ENCODE results near the gene SPEG. TPM values are rescaled to one million over a fixed set of nuclear protein-coding genes. Genes with fewer than 3 reads are reported as not detected.

SPEG gene
- total and polyA plus RNA-seq, 10 donors = 0.74 to 8.2 (median 3.7) TPM

DNA sequence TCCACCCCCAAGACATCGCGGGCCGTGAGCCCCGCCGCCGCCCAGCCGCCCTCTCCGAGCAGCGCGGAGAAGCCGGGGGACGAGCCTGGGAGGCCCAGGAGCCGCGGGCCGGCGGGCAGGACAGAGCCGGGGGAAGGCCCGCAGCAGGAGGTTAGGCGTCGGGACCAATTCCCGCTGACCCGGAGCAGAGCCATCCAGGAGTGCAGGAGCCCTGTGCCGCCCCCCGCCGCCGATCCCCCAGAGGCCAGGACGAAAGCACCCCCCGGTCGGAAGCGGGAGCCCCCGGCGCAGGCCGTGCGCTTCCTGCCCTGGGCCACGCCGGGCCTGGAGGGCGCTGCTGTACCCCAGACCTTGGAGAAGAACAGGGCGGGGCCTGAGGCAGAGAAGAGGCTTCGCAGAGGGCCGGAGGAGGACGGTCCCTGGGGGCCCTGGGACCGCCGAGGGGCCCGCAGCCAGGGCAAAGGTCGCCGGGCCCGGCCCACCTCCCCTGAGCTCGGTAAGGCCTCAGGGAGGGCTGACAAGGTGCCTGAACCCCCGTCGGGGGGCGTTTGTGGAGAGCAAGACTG is 14.2 kb downstream of the SPEG start:
- peak overlapping the region in 4 of 8 donors; percentile 4 to 47 (median 12) for H3K4me3 ChIP-seq
- no peak for DNase-seq

DNA sequence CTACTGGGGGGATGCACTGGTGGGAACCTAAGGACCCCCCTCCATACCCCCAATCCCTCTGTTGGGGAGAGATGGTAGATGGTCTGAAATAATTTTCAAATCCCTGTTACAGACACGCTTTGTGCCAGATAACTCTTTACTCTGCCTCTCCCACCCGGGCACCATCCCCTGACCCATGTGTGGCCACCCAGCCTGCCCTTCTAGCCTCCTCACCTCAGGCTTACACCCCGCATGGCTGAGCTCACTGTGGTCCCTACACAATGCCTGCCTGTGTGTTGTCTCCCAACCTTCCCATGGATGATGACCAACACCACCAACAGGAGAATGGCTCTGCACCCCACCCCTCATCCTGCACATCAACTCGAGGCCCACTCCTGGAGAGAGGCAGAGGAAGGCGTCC is 15.0 kb downstream of the SPEG start:
- TF ChIP-seq, protein P1, sequence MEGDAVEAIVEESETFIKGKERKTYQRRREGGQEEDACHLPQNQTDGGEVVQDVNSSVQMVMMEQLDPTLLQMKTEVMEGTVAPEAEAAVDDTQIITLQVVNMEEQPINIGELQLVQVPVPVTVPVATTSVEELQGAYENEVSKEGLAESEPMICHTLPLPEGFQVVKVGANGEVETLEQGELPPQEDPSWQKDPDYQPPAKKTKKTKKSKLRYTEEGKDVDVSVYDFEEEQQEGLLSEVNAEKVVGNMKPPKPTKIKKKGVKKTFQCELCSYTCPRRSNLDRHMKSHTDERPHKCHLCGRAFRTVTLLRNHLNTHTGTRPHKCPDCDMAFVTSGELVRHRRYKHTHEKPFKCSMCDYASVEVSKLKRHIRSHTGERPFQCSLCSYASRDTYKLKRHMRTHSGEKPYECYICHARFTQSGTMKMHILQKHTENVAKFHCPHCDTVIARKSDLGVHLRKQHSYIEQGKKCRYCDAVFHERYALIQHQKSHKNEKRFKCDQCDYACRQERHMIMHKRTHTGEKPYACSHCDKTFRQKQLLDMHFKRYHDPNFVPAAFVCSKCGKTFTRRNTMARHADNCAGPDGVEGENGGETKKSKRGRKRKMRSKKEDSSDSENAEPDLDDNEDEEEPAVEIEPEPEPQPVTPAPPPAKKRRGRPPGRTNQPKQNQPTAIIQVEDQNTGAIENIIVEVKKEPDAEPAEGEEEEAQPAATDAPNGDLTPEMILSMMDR (IDR thresholded peaks at IDR 0.05 in 8 of 11, conservative IDR thresholded peaks at IDR 0.05 in 3 of 11) = no peak
- TF ChIP-seq POLR2A (IDR thresholded peaks at IDR 0.05) (no peak), POLR2AphosphoS5 (IDR thresholded peaks at IDR 0.05) (no peak)
- WGBS, 5 donors = 81 to 92% (median 84%) methylated on average over 5 of the region's 5 CpGs
- Histone ChIP-seq H3K4me1 (peaks cover 0 to 16% (median 11%) of the 10 kb centered on the region in 6 donors), H3K27ac (no peak overlapping the region), H3K4me3 (no peak overlapping the region), H3K9me3 (no peaks in the 10 kb centered on the region), H3K36me3 (no peaks in the 10 kb centered on the region), H3K27me3 (replicated peaks in 1 of 7) (peaks cover 0 to 97% (median 32%) of the 10 kb centered on the region in 7 donors)
- intact Hi-C loops (cut with DNase I; ENCODE audit: low total_unique reads) = no loop called here
- no peak for DNase-seq

More for the DNA sequence above, 14.2 kb downstream of the SPEG start:
- H3K9me3 ChIP-seq = no peaks in the 10 kb centered on the region
- intact Hi-C loops (cut with DNase I; ENCODE audit: low total_unique reads) = no loop called here
- peaks cover 0 to 97% (median 32%) of the 10 kb centered on the region in 7 donors for H3K27me3 ChIP-seq (replicated peaks in 1 of 7)
- no peaks in the 10 kb centered on the region for H3K36me3 ChIP-seq
- 10 to 23% (median 15%) methylated on average over 25 to 51 of the region's 51 CpGs for WGBS, 5 donors
- peaks cover 0 to 16% (median 11%) of the 10 kb centered on the region in 6 donors for H3K4me1 ChIP-seq
- H3K27ac ChIP-seq = no peak overlapping the region
- TF ChIP-seq POLR2AphosphoS5 (IDR thresholded peaks at IDR 0.05) (no peak), POLR2A (IDR thresholded peaks at IDR 0.05) (no peak)
- TF ChIP-seq, protein P1 (IDR thresholded peaks at IDR 0.05 in 8 of 11, conservative IDR thresholded peaks at IDR 0.05 in 3 of 11) = no peak

DNA sequence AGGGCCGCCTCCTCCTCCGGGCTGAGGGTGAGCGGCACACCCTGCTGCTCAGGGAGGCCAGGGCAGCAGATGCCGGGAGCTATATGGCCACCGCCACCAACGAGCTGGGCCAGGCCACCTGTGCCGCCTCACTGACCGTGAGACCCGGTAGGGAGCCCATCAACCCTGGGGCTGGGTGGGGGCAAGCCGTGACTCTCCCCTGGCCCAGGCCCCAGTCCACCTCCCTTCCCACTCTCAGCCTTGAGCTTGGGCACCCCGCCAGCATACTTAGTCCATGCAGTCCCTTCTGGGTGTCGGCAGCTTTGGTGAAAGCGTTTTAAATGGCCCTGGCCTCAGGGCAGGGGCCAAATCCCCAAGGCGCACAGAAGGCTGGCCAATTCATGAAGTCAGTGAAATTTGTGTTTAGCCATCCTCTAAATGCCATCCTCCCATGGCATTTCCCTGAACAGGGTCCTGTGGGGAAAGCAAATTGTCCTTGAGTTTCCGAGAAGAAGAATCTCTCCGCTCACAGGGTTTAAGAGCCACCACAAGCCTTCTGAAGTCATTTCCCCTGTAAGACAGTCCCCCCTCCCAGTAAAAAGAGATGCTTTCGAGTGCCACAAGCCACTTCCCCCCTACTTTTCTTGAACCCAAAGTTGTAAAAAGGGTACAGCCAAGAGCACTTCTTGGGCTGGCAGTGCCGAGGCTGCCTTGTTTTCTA is 17.2 kb downstream of the SPEG start:
- intact Hi-C loops (cut with DNase I; ENCODE audit: low total_unique reads) = no loop called here
- Histone ChIP-seq H3K9me3 (no peaks in the 10 kb centered on the region), H3K36me3 (no peaks in the 10 kb centered on the region), H3K4me3 (no peak overlapping the region), H3K27ac (no peak overlapping the region), H3K4me1 (peaks cover 0 to 16% (median 11%) of the 10 kb centered on the region in 6 donors), H3K27me3 (replicated peaks in 1 of 7) (peaks cover 0 to 81% (median 32%) of the 10 kb centered on the region in 7 donors)
- WGBS, 5 donors = 64 to 85% (median 83%) methylated on average over 11 to 18 of the region's 18 CpGs
- no peak for DNase-seq
- no peak for TF ChIP-seq POLR2AphosphoS5 (IDR thresholded peaks at IDR 0.05)
- TF ChIP-seq, protein P1 (IDR thresholded peaks at IDR 0.05 in 8 of 11, conservative IDR thresholded peaks at IDR 0.05 in 3 of 11) = no peak
